GM18517 (cell line): ENCODE data around the gene ERBB2.
"Not testable (repeated sequence)": the region's sequence is repeated elsewhere in the genome, so short reads cannot be mapped to it uniquely, and the experiment has no call there.

ENCODE experiments used
- ATAC-seq: cut with Tn5 transposase; IDR thresholded peaks from one replicate; pipeline ENCODE4 v1.9.1; 2021; ENCODE audit warnings: mild to moderate bottlenecking, moderate library complexity; ENCODE audit not compliant: unreplicated experiment

The ERBB2 gene

DNA sequence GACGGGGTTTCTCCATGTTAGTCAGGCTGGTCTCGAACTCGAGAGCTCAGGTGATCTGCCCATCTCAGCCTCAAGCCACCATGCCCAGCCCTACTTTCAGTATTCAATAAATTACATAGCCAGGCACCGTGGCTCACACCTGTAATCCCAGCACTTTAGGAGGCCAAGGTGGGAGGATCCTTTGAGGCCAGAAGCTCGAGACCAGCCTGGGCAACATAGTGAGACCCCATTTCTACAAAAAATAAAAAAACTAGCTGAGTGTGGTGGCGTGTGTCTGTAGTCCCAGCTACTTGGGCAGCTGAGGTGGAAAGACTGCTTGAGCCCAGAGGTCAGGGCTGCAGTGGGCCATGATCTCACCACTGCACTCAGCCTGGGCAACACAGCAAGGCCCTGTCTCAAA lies 22.2 kb downstream of the ERBB2 start:
- ATAC-seq: no peak

DNA sequence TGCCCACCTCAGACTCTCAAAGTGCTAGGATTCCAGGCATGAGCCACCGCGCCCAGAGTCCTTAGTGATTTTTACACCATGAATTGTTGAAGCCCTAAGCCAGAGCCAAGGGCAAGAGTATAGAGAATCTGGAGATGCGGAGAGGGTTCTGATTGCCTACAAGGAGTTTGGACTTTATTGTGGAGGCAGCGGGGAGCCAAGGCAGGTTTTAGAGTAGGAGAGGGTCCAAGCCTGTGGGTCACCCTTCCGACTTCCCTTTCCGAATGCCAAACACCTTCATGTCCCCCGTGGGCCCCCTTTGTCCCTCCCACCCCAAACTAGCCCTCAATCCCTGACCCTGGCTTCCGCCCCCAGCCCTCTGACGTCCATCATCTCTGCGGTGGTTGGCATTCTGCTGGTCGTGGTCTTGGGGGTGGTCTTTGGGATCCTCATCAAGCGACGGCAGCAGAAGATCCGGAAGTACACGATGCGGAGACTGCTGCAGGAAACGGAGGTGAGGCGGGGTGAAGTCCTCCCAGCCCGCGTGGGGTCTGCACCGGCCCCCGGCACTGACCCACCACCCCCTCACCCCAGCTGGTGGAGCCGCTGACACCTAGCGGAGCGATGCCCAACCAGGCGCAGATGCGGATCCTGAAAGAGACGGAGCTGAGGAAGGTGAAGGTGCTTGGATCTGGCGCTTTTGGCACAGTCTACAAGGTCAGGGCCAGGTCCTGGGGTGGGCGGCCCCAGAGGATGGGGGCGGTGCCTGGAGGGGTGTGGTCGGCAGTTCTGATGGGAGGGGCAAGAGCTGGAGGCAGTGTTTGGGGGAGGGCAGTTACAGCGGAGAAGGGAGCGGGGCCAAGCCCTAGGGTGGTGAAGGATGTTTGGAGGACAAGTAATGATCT lies 23.3 kb downstream of the ERBB2 start:
- no peak for ATAC-seq

DNA sequence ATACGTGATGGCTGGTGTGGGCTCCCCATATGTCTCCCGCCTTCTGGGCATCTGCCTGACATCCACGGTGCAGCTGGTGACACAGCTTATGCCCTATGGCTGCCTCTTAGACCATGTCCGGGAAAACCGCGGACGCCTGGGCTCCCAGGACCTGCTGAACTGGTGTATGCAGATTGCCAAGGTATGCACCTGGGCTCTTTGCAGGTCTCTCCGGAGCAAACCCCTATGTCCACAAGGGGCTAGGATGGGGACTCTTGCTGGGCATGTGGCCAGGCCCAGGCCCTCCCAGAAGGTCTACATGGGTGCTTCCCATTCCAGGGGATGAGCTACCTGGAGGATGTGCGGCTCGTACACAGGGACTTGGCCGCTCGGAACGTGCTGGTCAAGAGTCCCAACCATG lies 24.9 kb downstream of the ERBB2 start:
- ATAC-seq: no peak

DNA sequence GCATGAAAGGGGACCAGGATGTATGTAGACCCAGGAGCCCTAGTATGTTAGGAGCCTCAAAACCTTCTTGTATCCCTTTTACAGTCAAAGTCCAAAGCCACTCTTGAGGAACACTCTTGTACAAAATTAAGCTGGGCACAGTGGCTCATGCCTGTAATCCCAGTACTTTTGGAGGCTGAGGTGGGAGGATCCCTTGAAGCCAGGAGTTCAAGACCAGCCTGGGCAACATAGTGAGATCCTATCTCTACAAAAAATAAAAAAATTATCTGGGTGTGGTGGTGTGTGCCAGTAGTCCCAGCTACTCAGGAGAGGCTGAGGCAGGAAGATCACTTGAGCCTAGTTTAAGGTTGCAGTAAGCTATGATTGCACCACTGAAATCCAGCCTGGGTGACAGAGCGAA lies 26.1 kb downstream of the ERBB2 start:
- ATAC-seq: not testable (repeated sequence)

DNA sequence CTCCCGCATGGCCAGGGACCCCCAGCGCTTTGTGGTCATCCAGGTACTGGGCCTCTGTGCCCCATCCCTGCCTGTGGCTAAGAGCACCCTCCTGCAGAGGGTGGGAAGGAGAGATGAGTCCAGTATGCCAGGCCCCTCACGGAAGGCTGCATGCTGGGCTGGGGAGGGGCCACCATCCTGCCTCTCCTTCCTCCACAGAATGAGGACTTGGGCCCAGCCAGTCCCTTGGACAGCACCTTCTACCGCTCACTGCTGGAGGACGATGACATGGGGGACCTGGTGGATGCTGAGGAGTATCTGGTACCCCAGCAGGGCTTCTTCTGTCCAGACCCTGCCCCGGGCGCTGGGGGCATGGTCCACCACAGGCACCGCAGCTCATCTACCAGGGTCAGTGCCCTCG lies 26.8 kb downstream of the ERBB2 start:
- no peak for ATAC-seq

DNA sequence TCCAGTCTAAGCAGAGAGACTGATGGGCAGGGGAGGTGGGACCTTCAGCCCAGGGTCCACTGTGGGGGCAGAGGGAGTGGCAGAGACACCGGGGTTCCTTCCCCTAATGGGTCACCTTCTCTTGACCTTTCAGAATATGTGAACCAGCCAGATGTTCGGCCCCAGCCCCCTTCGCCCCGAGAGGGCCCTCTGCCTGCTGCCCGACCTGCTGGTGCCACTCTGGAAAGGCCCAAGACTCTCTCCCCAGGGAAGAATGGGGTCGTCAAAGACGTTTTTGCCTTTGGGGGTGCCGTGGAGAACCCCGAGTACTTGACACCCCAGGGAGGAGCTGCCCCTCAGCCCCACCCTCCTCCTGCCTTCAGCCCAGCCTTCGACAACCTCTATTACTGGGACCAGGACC lies 27.7 kb downstream of the ERBB2 start:
- ATAC-seq: no peak

DNA sequence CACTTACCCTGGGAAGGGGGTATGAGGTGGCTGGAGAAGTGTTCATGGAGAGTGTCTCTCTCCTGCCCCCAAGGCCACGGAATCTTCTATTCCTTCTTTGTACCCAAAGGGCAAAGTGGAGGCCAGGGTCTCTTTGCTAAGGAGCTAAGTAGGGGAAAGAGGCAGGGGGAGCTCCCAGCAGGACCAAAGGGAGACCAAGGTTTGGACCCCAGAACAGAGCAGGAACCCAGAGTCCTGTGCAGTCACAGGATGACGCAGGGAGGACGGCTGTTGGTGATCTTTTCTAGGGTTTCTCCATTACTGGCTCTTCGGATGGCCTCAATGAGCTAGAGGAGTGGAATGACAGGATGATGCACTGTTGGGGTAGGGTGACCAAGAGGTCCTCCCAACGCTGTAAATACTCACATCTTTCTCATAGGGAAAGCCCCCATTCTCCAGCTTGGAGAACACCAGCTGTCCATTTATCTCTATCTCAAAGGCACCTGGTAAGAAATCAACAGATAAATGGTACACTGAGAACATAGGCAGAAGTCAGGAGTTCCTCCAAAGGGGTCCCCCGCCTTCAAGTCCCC lies 29.5 kb downstream of the ERBB2 start:
- no peak for ATAC-seq

DNA sequence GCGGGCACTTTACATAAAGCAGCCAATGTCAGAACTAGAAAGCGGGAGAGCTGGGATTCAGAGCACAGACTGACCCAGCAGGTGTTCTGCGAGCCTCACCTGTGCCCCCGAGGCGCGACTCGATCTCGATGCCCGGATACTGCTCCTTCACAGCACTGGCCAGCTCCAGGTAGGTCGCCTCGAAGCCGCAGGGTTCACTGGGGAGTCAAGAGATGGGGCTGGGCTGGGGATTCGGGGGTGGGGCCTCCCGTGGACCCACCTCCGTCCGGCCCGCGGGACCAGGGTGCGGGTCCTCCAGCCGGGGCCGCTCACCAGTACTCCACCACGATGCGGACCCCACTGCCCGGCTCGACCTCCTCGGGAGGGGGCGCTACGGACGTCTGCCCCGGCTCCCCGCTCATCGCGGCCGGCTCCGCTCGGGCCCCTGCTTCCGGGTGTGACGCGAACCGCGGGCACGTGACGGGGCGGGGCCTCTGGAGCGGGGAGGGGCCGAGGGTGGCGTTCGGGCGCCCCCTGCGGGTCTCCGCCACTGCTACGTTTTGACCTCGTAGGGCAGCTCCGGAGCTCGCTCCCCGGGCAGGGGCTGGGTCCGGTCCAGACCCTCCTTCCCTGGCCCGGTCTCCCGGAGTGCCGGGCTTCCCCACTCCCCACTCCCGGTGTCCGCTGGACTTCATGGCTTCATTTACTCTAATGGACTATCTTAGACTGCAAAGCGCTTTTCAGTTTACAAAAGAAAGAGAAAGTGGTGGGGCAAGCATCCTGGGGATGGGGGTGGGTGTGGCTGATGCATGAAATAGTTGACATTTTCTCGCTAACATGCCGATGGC lies 30.4 kb downstream of the ERBB2 start, which contains the start of gene MIEN1:
Gene MIEN1 (minus strand): TSS at position 438 of the 827 bp plus-strand sequence. CDS start 37 bp downstream, at position 401.
- ATAC-seq: peak; percentile 83

DNA sequence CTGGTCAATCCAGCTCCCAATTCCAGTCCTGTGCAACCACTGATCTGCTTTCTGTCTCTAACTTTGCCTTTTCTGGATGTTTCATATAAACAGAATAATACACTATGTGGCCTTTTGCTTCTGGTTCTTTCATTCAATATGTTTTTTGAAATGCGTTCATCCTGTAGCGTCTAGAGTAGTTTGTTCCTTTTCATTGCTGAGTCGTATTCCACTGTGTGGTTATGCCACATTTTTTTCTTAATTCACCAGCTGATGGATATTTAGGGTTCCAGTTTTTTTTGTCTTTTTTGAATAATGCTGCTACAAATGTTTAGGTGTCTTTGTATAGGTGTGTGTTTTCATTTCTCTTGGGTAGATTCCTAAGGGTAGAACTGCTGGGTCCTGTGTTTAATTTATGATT lies 32.7 kb downstream of the ERBB2 start:
- ATAC-seq: no peak

DNA sequence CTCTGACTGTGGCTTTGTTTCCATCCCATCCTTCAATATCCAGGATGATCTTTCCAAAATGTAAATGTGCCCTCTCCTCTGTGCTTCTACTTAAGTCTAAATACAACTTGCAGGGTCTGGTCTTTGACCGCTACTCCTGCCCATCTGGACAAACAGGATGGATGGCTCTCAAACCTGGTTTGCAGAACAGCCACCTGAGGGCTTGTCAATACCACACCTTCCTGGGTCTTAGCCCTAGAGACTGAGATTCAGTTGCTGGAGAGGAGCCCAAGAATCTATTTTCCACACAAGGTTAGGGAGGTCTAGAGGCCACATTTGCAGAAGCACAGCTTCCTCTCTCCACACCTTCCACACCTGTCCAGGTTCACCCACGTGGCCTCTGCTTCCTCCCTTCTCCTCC lies 36.0 kb downstream of the ERBB2 start:
- ATAC-seq: no peak

DNA sequence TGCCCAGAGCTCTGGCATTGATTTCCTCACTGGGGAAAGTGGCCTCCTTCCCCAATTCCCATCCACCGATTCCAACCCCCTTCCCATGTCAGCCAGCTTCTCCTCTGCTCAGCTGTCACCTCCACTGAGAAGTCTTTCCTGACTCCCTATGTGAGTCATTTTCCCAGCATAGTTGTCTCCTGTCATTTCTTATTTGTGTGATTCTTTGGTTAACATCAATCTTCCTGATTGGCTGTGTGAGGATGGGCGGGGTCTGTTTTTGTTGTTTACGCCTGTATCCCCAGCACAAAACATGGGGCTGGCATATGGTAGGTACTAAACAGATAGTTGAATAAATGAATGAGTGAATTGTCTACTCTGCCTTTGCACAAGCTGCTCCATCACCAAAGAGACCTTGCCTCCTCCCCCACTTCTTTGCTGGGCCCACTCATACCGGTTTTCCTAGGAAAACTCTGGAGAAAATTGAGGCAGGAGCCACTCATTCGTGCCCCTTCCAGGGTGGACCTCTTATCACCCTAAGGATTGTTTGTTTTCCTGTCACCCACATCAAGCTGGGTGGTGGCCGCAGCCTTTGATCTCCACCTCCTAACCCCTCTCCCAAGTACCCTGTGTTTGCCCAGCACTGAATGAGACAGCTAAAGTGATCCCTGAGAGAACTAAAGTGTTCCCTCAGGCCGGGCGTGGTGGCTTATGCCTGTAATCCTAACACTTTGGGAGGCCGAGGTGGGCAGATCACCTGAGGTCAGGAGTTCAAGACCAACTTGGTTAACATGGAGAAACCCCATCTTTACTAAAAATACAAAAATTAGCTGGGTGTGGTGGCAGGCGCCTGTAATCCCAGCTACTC lies 36.7 kb downstream of the ERBB2 start:
- ATAC-seq: no peak

DNA sequence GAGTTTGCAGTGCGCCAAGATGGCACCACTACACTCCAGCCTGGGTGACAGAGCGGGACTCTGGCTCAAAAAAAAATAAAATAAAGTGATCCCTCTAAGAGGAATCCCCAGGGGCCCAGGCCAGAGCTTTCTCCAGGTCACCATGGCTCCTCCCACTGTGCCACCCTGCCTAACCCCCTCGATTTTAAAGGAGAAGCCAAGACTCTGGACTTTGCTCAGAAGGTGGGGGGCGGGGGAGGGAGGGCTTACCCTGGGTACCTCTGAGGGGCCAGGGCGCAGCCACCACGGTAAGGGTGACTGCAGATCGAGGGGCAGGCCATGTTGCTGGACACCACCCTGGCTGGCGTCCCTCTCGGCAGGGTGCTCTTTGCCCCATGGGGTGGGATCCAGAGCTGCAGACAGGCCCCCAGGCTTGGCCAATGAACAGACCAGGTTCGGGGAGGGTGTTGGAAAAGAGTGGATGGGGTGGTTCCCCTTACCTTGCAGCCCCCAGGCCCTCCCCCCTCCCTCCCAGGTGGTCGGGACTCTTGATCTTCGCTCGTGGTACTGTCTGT lies 37.4 kb downstream of the ERBB2 start:
- ATAC-seq: no peak

DNA sequence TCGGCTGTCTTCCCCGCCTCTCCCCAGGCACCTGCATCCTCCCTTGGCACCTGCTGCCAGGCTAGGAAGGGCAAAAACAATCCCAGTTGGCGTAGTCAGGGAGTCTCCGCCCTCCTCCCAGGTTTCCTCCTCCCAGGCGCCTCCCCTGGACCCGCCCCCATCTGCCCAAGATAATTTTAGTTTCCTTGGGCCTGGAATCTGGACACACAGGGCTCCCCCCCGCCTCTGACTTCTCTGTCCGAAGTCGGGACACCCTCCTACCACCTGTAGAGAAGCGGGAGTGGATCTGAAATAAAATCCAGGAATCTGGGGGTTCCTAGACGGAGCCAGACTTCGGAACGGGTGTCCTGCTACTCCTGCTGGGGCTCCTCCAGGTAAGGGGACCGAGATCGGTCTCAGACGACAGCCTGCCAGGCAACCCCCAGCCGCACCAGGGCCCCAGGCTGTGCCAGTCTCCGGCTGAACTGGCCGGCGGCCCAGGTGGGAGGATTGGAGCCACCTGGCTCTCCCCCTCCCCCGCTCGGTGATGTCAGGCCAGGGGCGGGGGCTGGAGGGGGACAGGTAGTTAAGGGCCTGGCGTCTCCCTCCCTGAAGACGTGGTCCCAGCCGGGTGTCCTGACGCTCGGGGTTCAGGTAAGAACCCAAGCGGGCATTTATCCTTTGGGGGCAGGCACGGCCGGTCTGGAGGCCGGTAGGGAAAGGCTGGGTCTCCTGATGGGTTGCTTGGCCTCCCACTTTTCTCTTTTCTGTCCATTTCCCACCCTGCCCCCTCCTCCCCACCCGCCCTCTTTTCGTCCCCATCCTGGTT lies 38.1 kb downstream of the ERBB2 start, which contains the start of gene GRB7:
Gene GRB7 (plus strand): TSS at position 179 of the 808 bp plus-strand sequence. CDS start 4,364 bp downstream, outside the sequence.
- no peak for ATAC-seq

DNA sequence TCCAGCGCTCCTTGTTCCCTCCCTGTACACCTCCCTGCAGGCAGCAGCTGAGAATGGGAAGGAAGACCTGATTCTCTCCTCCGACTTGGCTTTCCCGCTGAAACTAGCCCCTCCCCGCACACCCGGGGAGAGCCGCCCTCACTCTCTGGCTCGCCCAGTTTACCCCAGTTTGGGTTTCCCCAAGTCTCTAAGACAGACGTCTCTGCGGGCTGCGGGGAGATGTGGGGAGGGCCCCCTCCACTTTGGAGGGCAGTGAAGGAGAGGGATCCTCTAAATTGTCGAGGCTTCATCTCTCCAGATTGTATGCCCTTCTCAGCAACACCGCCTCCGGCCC lies 38.7 kb downstream of the ERBB2 start:
- ATAC-seq: no peak

DNA sequence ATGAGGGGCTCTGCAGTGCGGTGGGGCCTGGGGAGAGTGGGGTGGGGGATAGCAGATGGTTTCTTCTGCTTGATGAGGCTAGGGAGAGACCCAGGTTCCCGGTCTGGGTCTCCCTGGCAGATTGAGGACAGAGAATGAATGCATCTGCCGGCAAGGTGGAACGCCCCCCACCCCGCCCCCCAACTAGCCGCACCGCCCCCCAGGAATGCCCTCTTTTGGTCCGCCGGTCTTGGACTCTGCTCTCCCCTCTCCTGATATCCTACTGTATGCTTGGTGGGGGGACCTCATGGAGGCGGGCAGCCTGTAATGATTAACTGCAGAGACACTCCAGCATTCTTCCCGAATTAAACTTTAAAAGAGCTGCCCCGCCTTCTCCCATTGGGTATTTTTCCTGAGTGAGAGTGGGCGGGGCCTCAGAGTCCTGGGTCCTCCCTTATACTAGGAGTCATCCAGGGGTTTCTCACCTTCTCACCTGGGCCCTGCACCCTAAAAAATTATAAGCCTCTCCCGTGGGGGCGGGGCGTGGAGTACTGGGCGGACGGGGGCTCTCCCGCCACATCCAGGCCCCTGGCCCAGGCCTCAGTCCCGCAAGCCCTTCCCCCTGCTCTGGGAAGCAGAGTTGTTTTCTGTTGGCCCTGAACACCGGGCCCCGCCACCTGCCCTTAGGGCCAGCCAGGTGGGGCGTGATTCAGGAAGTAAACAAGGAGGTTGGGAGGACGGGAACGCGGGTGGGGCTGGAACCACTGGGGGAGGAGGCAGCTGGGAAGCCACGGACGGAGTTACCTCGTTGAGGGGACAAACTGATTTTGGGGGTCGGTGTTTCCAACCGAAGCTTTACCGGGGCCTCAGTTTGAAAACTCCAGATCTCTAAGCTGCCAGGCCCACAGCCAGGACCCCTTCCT lies 39.4 kb downstream of the ERBB2 start:
- no peak for ATAC-seq

DNA sequence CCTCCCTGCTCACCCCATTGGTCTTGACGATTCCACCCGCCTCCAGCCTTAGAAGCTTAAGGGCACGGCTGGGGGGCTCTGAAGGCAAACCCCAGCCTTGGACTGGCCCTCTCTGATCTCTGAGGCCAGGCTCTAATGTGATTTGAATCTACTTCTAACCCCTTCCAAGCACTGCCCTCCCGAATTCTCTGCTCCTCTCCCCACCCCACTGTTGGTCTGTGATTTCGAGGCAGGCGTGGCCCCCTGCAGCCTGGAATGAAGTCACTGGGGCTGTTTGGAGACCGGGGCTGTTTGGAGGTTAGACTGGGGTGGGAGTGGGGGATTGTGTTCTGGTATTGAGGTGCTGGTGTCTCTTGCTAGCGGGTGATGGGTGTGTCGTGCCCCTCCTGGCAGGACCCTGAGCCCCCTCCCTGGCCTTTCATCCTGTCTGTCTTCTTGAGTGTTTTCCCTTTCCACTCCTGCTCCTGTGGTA lies 40.1 kb downstream of the ERBB2 start:
- no peak for ATAC-seq

DNA sequence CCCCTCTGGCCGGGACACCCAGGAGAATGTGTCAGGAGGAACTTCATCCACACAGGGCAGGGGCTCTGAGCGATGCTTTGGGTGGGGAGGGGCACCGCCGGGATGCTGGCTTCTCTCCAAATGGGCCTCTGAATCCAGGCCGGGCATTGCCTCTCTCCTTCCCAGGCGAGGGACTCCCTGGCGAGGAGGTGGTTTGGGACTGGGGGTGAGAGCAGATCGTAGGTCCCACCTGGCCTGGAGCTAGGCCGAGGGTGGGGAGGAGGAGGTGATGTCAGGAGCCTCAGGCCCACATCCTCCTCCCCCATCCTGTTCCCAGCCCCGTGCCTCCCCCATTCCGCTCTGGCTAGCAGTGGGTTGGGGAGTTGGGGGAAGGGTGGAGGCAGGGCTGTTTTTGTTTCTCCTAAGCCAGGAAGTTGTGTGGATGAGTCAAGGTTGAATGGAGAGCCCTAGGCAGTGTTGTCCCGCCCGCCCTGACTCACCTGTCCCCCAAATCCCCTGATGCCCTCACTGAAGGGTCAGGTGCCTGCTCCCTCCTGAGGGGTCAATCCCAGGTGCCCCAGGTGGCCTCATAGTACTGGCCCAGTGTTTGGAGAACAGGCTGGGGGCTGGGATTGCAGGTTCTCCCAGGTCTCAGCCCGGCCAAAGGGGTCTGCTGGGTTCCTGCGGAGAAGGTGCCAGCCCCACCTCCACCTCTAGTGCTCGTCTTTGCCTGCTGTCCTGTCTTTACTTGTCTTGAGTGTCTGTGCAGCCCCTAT lies 40.7 kb downstream of the ERBB2 start:
- no peak for ATAC-seq
